Esophagus squamous epithelium (tissue), 5 donors: ENCODE measurements around the gene MAP2K5. TPM values are rescaled to one million over a fixed set of nuclear protein-coding genes. Genes with fewer than 3 reads are reported as not detected.

Experiments
- DNase-seq: peaks from one replicate; lab custom pipeline; 2025; lab: John Stamatoyannopoulos, UW
- H3K27ac ChIP-seq, 4 donors: fragments of 200-600 bp; sonication (generic); one replicate each; pipeline ENCODE4 v1.5.1; 2016 to 2019; ENCODE audit warnings: mild to moderate bottlenecking in 1 of 4
- H3K27me3 ChIP-seq, 4 donors: fragments of 200-600 bp; sonication (generic); 1 replicate in 3 of 4; 2 replicates in 1 of 4; pipeline versions ENCODE4 v1.5.1 to v1.6.0; 2017 to 2021; ENCODE audit warnings: antibody characterized with exemption in 1 of 4
- H3K36me3 ChIP-seq, 3 donors: fragments of 200-600 bp; sonication (generic); one replicate each; pipeline ENCODE4 v1.5.1; 2016 to 2019
- H3K4me1 ChIP-seq, 3 donors: fragments of 200-600 bp; sonication (generic); one replicate each; pipeline ENCODE4 v1.5.1; 2017 to 2019
- H3K4me3 ChIP-seq, 4 donors: fragments of 200-600 bp; sonication (generic); 1 replicate in 3 of 4; 2 replicates in 1 of 4; pipeline ENCODE4 v1.5.1; 2016 to 2019; ENCODE audit warnings: mild to moderate bottlenecking in 2 of 4, moderate library complexity in 1 of 4
- H3K9me3 ChIP-seq, 3 donors: fragments of 200-600 bp; sonication (generic); one replicate each; pipeline ENCODE4 v1.5.1; 2016 to 2019
- CTCF ChIP-seq, 6 experiments: fragments of 450-650 bp in 4 of 6; fragments of 200-600 bp in 2 of 6; sonication (generic) in 2 of 6; IDR thresholded peaks; one replicate each; pipeline ENCODE4 v1.5.1; 2016 to 2019; ENCODE audit warnings: antibody characterized with exemption in 6 of 6, mild to moderate bottlenecking in 4 of 6, moderate library complexity in 4 of 6
- POLR2A ChIP-seq, 4 donors: fragments of 450-650 bp; IDR thresholded peaks; one replicate each; pipeline ENCODE4 v1.6.1; 2017; ENCODE audit warnings: antibody characterized with exemption in 4 of 4, mild to moderate bottlenecking in 4 of 4, moderate library complexity in 3 of 4
- WGBS, 2 donors: methylation state at CpG; one replicate each; pipeline ENCODE4 v1.1.5; 2018; 5-methylcytosine and 5-hydroxymethylcytosine counted together
- intact Hi-C: fragments of 100-400 bp; cut with DNase I; formaldehyde crosslinking; loops from one replicate; pipeline ENCODE4 v1.15.0; 2022
- total RNA-seq, 4 donors: library from RNA; depleted of rRNA; stranded (reverse); fragments of >200 nt; gene quantifications; one replicate each; pipeline ENCODE4 v1.1.0, GENCODE V29; 2016
- donor health status: DM: yes; HTN: yes; CAD: no.

Gene MAP2K5
- total RNA-seq, 4 donors from 2014 or later, result 5.8 to 8.0 (median 7.0) TPM

GRCh38 chr15:67587331-67587730, 44.8 kb downstream of the MAP2K5 start:
- TF ChIP-seq CTCF (IDR thresholded peaks at IDR 0.05) (no peak), POLR2A (IDR thresholded peaks at IDR 0.05) (no peak)

GRCh38 chr15:67587754-67588153, 45.3 kb downstream of the MAP2K5 start:
- WGBS, 2 donors, result 94 to 96% methylated on average over 3 of the region's 3 CpGs
- Histone ChIP-seq H3K27ac (no peak overlapping the region), H3K4me1 (no peaks in the 10 kb centered on the region), H3K4me3 (no peak overlapping the region), H3K27me3 (no peaks in the 10 kb centered on the region), H3K9me3 (no peaks in the 10 kb centered on the region), H3K36me3 (peaks cover 0 to 69% (median 0%) of the 10 kb centered on the region in 3 donors)
- TF ChIP-seq POLR2A (IDR thresholded peaks at IDR 0.05), result no peak
- no peak for TF ChIP-seq CTCF (IDR thresholded peaks at IDR 0.05)
- no peak for DNase-seq
- intact Hi-C loops, result no loop called here

More at GRCh38 chr15:67587331-67587730, 44.8 kb downstream of the MAP2K5 start:
- Histone ChIP-seq H3K27ac (no peak overlapping the region), H3K9me3 (no peaks in the 10 kb centered on the region), H3K4me1 (no peaks in the 10 kb centered on the region), H3K4me3 (no peak overlapping the region), H3K36me3 (peaks cover 0 to 68% (median 0%) of the 10 kb centered on the region in 3 donors), H3K27me3 (no peaks in the 10 kb centered on the region)
- DNase-seq, result no peak
- WGBS, 2 donors, result 70 to 91% methylated on average over 7 of the region's 7 CpGs
- intact Hi-C loops, result no loop called here

GRCh38 chr15:67590191-67590590, 47.7 kb downstream of the MAP2K5 start:
- Histone ChIP-seq H3K27ac (no peak overlapping the region), H3K36me3 (peaks cover 0 to 93% (median 0%) of the 10 kb centered on the region in 3 donors), H3K9me3 (no peaks in the 10 kb centered on the region), H3K4me3 (no peak overlapping the region), H3K4me1 (no peaks in the 10 kb centered on the region), H3K27me3 (no peaks in the 10 kb centered on the region)
- 88 to 97% methylated on average over 3 of the region's 3 CpGs for WGBS, 2 donors
- DNase-seq, result no peak
- intact Hi-C loops, result no loop called here
- TF ChIP-seq POLR2A (IDR thresholded peaks at IDR 0.05), result no peak
- no peak for TF ChIP-seq CTCF (IDR thresholded peaks at IDR 0.05)

- no peak for DNase-seq
- H3K4me1 ChIP-seq, result no peaks in the 10 kb centered on the region
- no peak overlapping the region for H3K27ac ChIP-seq
- peaks cover 0 to 89% (median 0%) of the 10 kb centered on the region in 3 donors for H3K36me3 ChIP-seq
- H3K27me3 ChIP-seq, result no peaks in the 10 kb centered on the region
- no peak overlapping the region for H3K4me3 ChIP-seq
- TF ChIP-seq CTCF (IDR thresholded peaks at IDR 0.05) (no peak), POLR2A (IDR thresholded peaks at IDR 0.05) (no peak)
- no peaks in the 10 kb centered on the region for H3K9me3 ChIP-seq
- intact Hi-C loops, result no loop called here
Measured at GRCh38 chr15:67592245-67592644, 49.7 kb downstream of the MAP2K5 start.

DNA sequence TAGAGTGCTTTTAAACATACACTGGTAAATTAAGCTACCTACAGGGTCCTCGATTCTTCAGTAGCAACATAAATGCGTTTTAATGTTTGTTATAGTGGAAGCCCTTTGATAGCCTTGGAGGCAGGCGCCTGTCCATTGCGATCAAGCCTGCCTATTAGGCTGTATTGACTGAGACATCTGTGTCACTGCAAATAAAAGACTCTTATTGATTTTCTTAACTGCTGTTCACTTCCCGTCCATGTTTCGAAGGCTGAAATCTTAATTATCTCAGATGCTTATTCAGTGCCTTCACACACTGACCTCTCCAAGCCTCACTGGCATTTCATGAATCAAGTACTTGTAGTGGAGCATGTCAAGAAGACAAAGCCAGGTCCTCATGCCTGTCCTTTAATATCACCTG, 51.1 kb downstream of the MAP2K5 start:
- TF ChIP-seq POLR2A (IDR thresholded peaks at IDR 0.05) (no peak), CTCF (IDR thresholded peaks at IDR 0.05) (no peak)
- Histone ChIP-seq H3K4me3 (no peak overlapping the region), H3K36me3 (peaks cover 0 to 78% (median 0%) of the 10 kb centered on the region in 3 donors), H3K9me3 (no peaks in the 10 kb centered on the region), H3K27me3 (no peaks in the 10 kb centered on the region), H3K27ac (no peak overlapping the region), H3K4me1 (no peaks in the 10 kb centered on the region)
- WGBS, 2 donors, result 90 to 91% methylated on average over 6 of the region's 6 CpGs
- DNase-seq, result no peak
- intact Hi-C loops, result no loop called here
